GM12878 (cell line): Measurements from ENCODE around the gene SEC23A. TPM values are rescaled to one million over a fixed set of nuclear protein-coding genes. Genes with fewer than 3 reads are reported as not detected.

Experiments
- ATAC-seq: fragments of 200-7000 bp; cut with Tn5 transposase; 3 replicates; pipeline ENCODE4 v1.9.1; 2020; ENCODE audit warnings: mild to moderate bottlenecking, moderate library complexity
- BruUV-seq: library from RNA; stranded (reverse); fragments of 400-500 nt; replicated peaks from 2 replicates; lab custom pipeline; 2021; lab: Mats Ljungman, UMichigan
- CTCF ChIA-PET: fragments of 300-600 bp; sonication (Branson Sonifier 250); formaldehyde crosslinking; extraction: SDS; loops from one replicate; lab custom pipeline; 2021; ENCODE audit warnings: inconsistent platforms; lab: Yijun Ruan, JAX
- POLR2A ChIA-PET: fragments of 350-600 bp; formaldehyde crosslinking; extraction: SDS; loops from one replicate; lab custom pipeline; 2021; ENCODE audit warnings: inconsistent platforms; lab: Charles Lee
- RAD21 ChIA-PET: fragments of 300-600 bp; sonication (Branson Sonifier 250); formaldehyde crosslinking; loops from one replicate; lab custom pipeline; 2023; ENCODE audit warnings: antibody characterized with exemption; ENCODE audit not compliant: unreplicated experiment; lab: Charles Lee
- SMC1A ChIA-PET: fragments of 300-600 bp; sonication (Branson Sonifier 250); formaldehyde crosslinking; loops from one replicate; lab custom pipeline; 2023; ENCODE audit not compliant: unreplicated experiment, uncharacterized antibody; lab: Charles Lee
- DNase-seq: peaks from one replicate; pipeline ENCODE4 v3.0.0-alpha.2; 2011; ENCODE audit warnings: low read depth, low spot score
- FAIRE-seq: peaks from 3 replicates; lab custom pipeline; 2011; peaks lifted over from hg19 to GRCh38; lab: Jason Lieb, UNC
- H2AFZ ChIP-seq: 2 replicates; pipeline ENCODE4 v1.6.0; 2011; ENCODE audit warnings: low read depth, low read length, control low read depth; ENCODE audit not compliant: control insufficient read depth
- H3K27ac ChIP-seq: 2 replicates; pipeline ENCODE4 v1.5.1; 2011; ENCODE audit warnings: control low read depth; ENCODE audit not compliant: control insufficient read depth, insufficient read depth
- H3K27me3 ChIP-seq, 2 experiments: replicated peaks in 1 of 2; 2 replicates each; pipeline versions ENCODE4 v1.6.0 to v1.6.1; 2011; ENCODE audit warnings: low read length in 1 of 2; ENCODE audit not compliant: control insufficient read depth in 2 of 2, insufficient read depth in 2 of 2
- H3K36me3 ChIP-seq, 2 experiments: 2 replicates each; pipeline ENCODE4 v1.5.1; 2011; ENCODE audit warnings: low read length in 1 of 2; ENCODE audit not compliant: control insufficient read depth in 2 of 2, insufficient read depth in 2 of 2
- H3K4me1 ChIP-seq: 2 replicates; pipeline ENCODE4 v1.6.1; 2011; ENCODE audit warnings: mild to moderate bottlenecking, low read length, moderate library complexity, mixed read lengths; ENCODE audit not compliant: control insufficient read depth, insufficient read depth
- H3K4me2 ChIP-seq: 2 replicates; pipeline ENCODE4 v1.6.0; 2011; ENCODE audit warnings: control low read depth; ENCODE audit not compliant: control insufficient read depth, insufficient read depth
- H3K4me3 ChIP-seq: fragments of 200-600 bp; sonication (generic); 2 replicates; pipeline ENCODE4 v1.5.1; 2016
- H3K79me2 ChIP-seq: 2 replicates; pipeline ENCODE4 v1.6.0; 2011; ENCODE audit warnings: low read length; ENCODE audit not compliant: control insufficient read depth, insufficient read depth
- H3K9ac ChIP-seq: 2 replicates; pipeline ENCODE4 v1.8.0; 2011; ENCODE audit warnings: low read length, control low read depth, mixed read lengths; ENCODE audit not compliant: control insufficient read depth, insufficient read depth
- H3K9me3 ChIP-seq: replicated peaks from 3 replicates; pipeline ENCODE4 v1.5.1; 2011; ENCODE audit warnings: mild to moderate bottlenecking, low read length; ENCODE audit not compliant: control insufficient read depth, insufficient read depth
- H4K20me1 ChIP-seq: 2 replicates; pipeline ENCODE4 v1.6.0; 2011; ENCODE audit not compliant: control insufficient read depth, insufficient read depth
- CBX3 ChIP-seq: fragments of 200-600 bp; sonication (generic); IDR thresholded peaks from 2 replicates; pipeline ENCODE4 v1.6.1; 2016; ENCODE audit warnings: low read depth, borderline replicate concordance
- CBX5 ChIP-seq: sonication (generic); IDR thresholded peaks from 2 replicates; pipeline ENCODE4 v1.6.1; 2016; ENCODE audit warnings: low read depth, moderate library complexity, mild to moderate bottlenecking, inconsistent platforms
- EED ChIP-seq: sonication (generic); IDR thresholded peaks from 2 replicates; pipeline ENCODE4 v1.6.1; 2016; ENCODE audit warnings: antibody characterized with exemption, low read depth
- ELK1 ChIP-seq: IDR thresholded peaks from 2 replicates; pipeline ENCODE4 v1.6.1; 2012; ENCODE audit warnings: low read depth, low read length, improper control_type of control experiment
- ESRRA ChIP-seq: IDR thresholded peaks from 2 replicates; pipeline ENCODE4 v1.6.1; 2012; ENCODE audit warnings: mild to moderate bottlenecking, low read length, improper control_type of control experiment
- EZH2 ChIP-seq: IDR thresholded peaks from 2 replicates; pipeline ENCODE4 v1.6.1; 2012; ENCODE audit warnings: low read depth, mild to moderate bottlenecking, control low read depth, inconsistent platforms, low read length, borderline replicate concordance; ENCODE audit not compliant: control insufficient read depth
- FOXM1 ChIP-seq: IDR thresholded peaks from 2 replicates; pipeline ENCODE4 v1.6.1; 2012; ENCODE audit warnings: low read depth, mild to moderate bottlenecking, inconsistent platforms, low read length, moderate library complexity
- HDAC2 ChIP-seq: fragments of 200-600 bp; sonication (generic); IDR thresholded peaks from 2 replicates; pipeline ENCODE4 v1.6.1; 2017
- NBN ChIP-seq: fragments of 450-650 bp; IDR thresholded peaks from 2 replicates; pipeline ENCODE4 v1.6.1; 2016
- RFX5 ChIP-seq: IDR thresholded peaks from 2 replicates; pipeline ENCODE4 v1.6.1; 2011; ENCODE audit warnings: low read depth, low read length, improper control_type of control experiment
- SUPT20H ChIP-seq: IDR thresholded peaks from 2 replicates; pipeline ENCODE4 v1.6.1; 2011; ENCODE audit warnings: low read depth, mild to moderate bottlenecking, low read length, moderate library complexity, borderline replicate concordance; ENCODE audit not compliant: control insufficient read depth
- TAF1 ChIP-seq: IDR thresholded peaks from 2 replicates; pipeline ENCODE4 v1.6.1; 2011; ENCODE audit warnings: mild to moderate bottlenecking, low read depth, low read length, borderline replicate concordance
- WRNIP1 ChIP-seq: IDR thresholded peaks from 2 replicates; pipeline ENCODE4 v1.6.1; 2011; ENCODE audit warnings: low read depth, low read length, improper control_type of control experiment, borderline replicate concordance
- ZNF207 ChIP-seq: fragments of 450-650 bp; IDR thresholded peaks from 2 replicates; pipeline ENCODE4 v1.6.1; 2014; ENCODE audit warnings: antibody characterized with exemption, mild to moderate bottlenecking, borderline replicate concordance
- WGBS: methylation state at CpG from one replicate; pipeline ENCODE4 v1.1.6; 2016; ENCODE audit warnings: low lambda C conversion rate; ENCODE audit not compliant: insufficient replicate concordance, insufficient coverage; ENCODE audit errors: missing lambda C conversion rate; 5-methylcytosine and 5-hydroxymethylcytosine counted together
- in situ Hi-C: fragments of 300-500 bp; cut with MboI; formaldehyde crosslinking; loops from 9 replicates; pipeline ENCODE4 v1.14.3; 2018; ENCODE audit warnings: mixed read lengths
- intact Hi-C: fragments of 100-400 bp; cut with micrococcal nuclease; formaldehyde crosslinking; loops from one replicate; pipeline ENCODE4 v1.14.2; 2022; ENCODE audit not compliant: unreplicated experiment
- polyA plus RNA-seq, 11 experiments: library from polyadenylated mRNA; depleted of rRNA in 4 of 11; unstranded in 6 of 11; stranded (reverse) in 5 of 11; fragments of >200 nt; fragmentation: Nextera tagmentation in 4 of 11; fragmentation: Illumina TruSeq in 1 of 11; extraction: Ambion mirVana in 4 of 11; extraction: Trizol in 1 of 11; gene quantifications; 1 replicate in 1 of 11; 2 replicates in 10 of 11; pipeline versions ENCODE4 v1.2.1 to v1.2.3, GENCODE V29; 2011 to 2016; ENCODE audit warnings: inconsistent platforms in 2 of 11, missing spikeins in 2 of 11, low read depth in 1 of 11
- small RNA-seq: library from RNA; depleted of rRNA; stranded (forward); fragments of <200 nt; gene quantifications from one replicate; pipeline ENCODE3, GENCODE V24; 2014
- total RNA-seq, 4 experiments: library from RNA; depleted of rRNA in 3 of 4; stranded (reverse); fragments of >200 nt in 3 of 4; fragmentation: Illumina TruSeq in 1 of 4; extraction: Trizol in 1 of 4; gene quantifications; 2 replicates each; pipeline versions ENCODE4 v1.2.1 to v1.2.3, GENCODE V29; 2013 to 2021

Gene SEC23A
- total and polyA plus RNA-seq, 10 of the 15 experiments (the other 5 are each of a cell fraction or from before 2014, with no cell fraction given) = 13.6 to 63.8 (median 37.3) TPM

- intact Hi-C loops = no loop called here
- FAIRE-seq = no peak
- no peak overlapping the region for H3K4me2 ChIP-seq
- no peaks in the 10 kb centered on the region for H3K79me2 ChIP-seq
- H2AFZ ChIP-seq = no peak overlapping the region
- 14% methylated on average over 3 of the region's 3 CpGs for WGBS
- no TSS peak for BruUV-seq
- H3K27me3 ChIP-seq = no peaks in the 10 kb centered on the region
- H3K4me3 ChIP-seq = no peak overlapping the region
- H3K9ac ChIP-seq = no peak overlapping the region
- no peak for DNase-seq
- no peak for ATAC-seq
- H3K4me1 ChIP-seq = no peaks in the 10 kb centered on the region
- RAD21 ChIA-PET = interaction anchor here (0.7 kb wide), 1 partner anchor 56 kb away, joined by 3 read pairs; no protein-coding TSS in a partner anchor
- no peaks in the 10 kb centered on the region for H4K20me1 ChIP-seq
- H3K27ac ChIP-seq = no peak overlapping the region
- H3K9me3 ChIP-seq = no peaks in the 10 kb centered on the region
- CTCF ChIA-PET = interaction anchor here (0.8 kb wide), 1 partner anchor 18 kb away, joined by 4 read pairs; no protein-coding TSS in a partner anchor
- no peaks in the 10 kb centered on the region for H3K36me3 ChIP-seq
- SMC1A ChIA-PET = no interaction called here
- TF ChIP-seq ZNF207 (no peak), HDAC2 (no peak), RFX5 (no peak), EED (no peak), EZH2 (no peak), CBX3 (no peak), FOXM1 (no peak), NBN (no peak), ELK1 (no peak), ESRRA (no peak), TAF1 (no peak), CBX5 (no peak), WRNIP1 (no peak), SUPT20H (no peak)
- in situ Hi-C loops = no loop called here
- POLR2A ChIA-PET = no interaction called here
Observed at GRCh38 chr14:38982278-38982677, 120.8 kb downstream of the SEC23A start.

Small RNAs within 50 kb of the gene (small RNA-seq; reads per million reads assigned to genes)
- gene AL109628.1 = not detected
- gene RF00019 = not detected

Other genes starting within 250 kb of the SEC23A start
- 38.0 and 44.4 TPM in 2 replicates for gene GEMIN2, start 11.1 kb upstream of the SEC23A start, total RNA-seq (2014; rRNA removed)
- gene GEMIN2, start 11.1 kb upstream of the SEC23A start, total RNA-seq (2014; rRNA removed; fragmentation: Illumina TruSeq; extraction: Trizol) = 37.4 and 38.8 TPM in 2 replicates
- gene GEMIN2, start 11.1 kb upstream of the SEC23A start, total RNA-seq (2021) = 25.9 and 28.4 TPM in 2 replicates
- gene GEMIN2, start 11.1 kb upstream of the SEC23A start, polyA plus RNA-seq (2011; rRNA removed) = 45.0 and 67.0 TPM in 2 replicates
- 37.3 and 38.0 TPM in 2 replicates for gene GEMIN2, start 11.1 kb upstream of the SEC23A start, polyA plus RNA-seq (2014; fragmentation: Illumina TruSeq; extraction: Trizol)
- 10 to 100 TPM; 51.5 to 69.3 TPM for gene GEMIN2, start 11.1 kb upstream of the SEC23A start, polyA plus RNA-seq (2014; fragmentation: Nextera tagmentation; extraction: Ambion mirVana)
- gene GEMIN2, start 11.1 kb upstream of the SEC23A start, polyA plus RNA-seq (2014; rRNA removed) = 32.0 and 48.3 TPM in 2 replicates
- 10 to 100 TPM; 47.3 to 52.6 TPM for gene GEMIN2, start 11.1 kb upstream of the SEC23A start, polyA plus RNA-seq (2016; fragmentation: Nextera tagmentation; extraction: Ambion mirVana)
- gene TRAPPC6B, start 67.1 kb upstream of the SEC23A start, total RNA-seq (2014; rRNA removed) = 11.7 and 16.7 TPM in 2 replicates
- 15.0 and 15.3 TPM in 2 replicates for gene TRAPPC6B, start 67.1 kb upstream of the SEC23A start, total RNA-seq (2014; rRNA removed; fragmentation: Illumina TruSeq; extraction: Trizol)
- gene TRAPPC6B, start 67.1 kb upstream of the SEC23A start, total RNA-seq (2021) = 17.5 and 18.7 TPM in 2 replicates
- 23.0 and 37.2 TPM in 2 replicates for gene TRAPPC6B, start 67.1 kb upstream of the SEC23A start, polyA plus RNA-seq (2011; rRNA removed)
- 19.9 and 22.0 TPM in 2 replicates for gene TRAPPC6B, start 67.1 kb upstream of the SEC23A start, polyA plus RNA-seq (2014; fragmentation: Illumina TruSeq; extraction: Trizol)
- 1 to 10 TPM; 3.6 to 4.2 TPM for gene TRAPPC6B, start 67.1 kb upstream of the SEC23A start, polyA plus RNA-seq (2014; fragmentation: Nextera tagmentation; extraction: Ambion mirVana)
- gene TRAPPC6B, start 67.1 kb upstream of the SEC23A start, polyA plus RNA-seq (2014; rRNA removed) = 15.8 and 22.2 TPM in 2 replicates
- gene TRAPPC6B, start 67.1 kb upstream of the SEC23A start, polyA plus RNA-seq (2016; fragmentation: Nextera tagmentation; extraction: Ambion mirVana) = 10 to 100 TPM; 21.0 to 22.9 TPM
- 49.5 and 56.7 TPM in 2 replicates for gene PNN, start 72.0 kb upstream of the SEC23A start, total RNA-seq (2014; rRNA removed)
- 89.7 and 90.4 TPM in 2 replicates for gene PNN, start 72.0 kb upstream of the SEC23A start, total RNA-seq (2014; rRNA removed; fragmentation: Illumina TruSeq; extraction: Trizol)
- 84.9 and 91.7 TPM in 2 replicates for gene PNN, start 72.0 kb upstream of the SEC23A start, total RNA-seq (2021)
- gene PNN, start 72.0 kb upstream of the SEC23A start, polyA plus RNA-seq (2011; rRNA removed) = 46.6 and 67.2 TPM in 2 replicates
- 166 and 215 TPM in 2 replicates for gene PNN, start 72.0 kb upstream of the SEC23A start, polyA plus RNA-seq (2014; fragmentation: Illumina TruSeq; extraction: Trizol)
- 10 to 100 TPM; 44.2 to 55.4 TPM for gene PNN, start 72.0 kb upstream of the SEC23A start, polyA plus RNA-seq (2014; fragmentation: Nextera tagmentation; extraction: Ambion mirVana)
- 113 and 127 TPM in 2 replicates for gene PNN, start 72.0 kb upstream of the SEC23A start, polyA plus RNA-seq (2014; rRNA removed)
- 100 to 1,000 TPM; 107 to 114 TPM for gene PNN, start 72.0 kb upstream of the SEC23A start, polyA plus RNA-seq (2016; fragmentation: Nextera tagmentation; extraction: Ambion mirVana)
- 12.3 and 12.6 TPM in 2 replicates for gene MIA2, start 130.7 kb upstream of the SEC23A start, total RNA-seq (2014; rRNA removed)
- 18.4 and 19.8 TPM in 2 replicates for gene MIA2, start 130.7 kb upstream of the SEC23A start, total RNA-seq (2014; rRNA removed; fragmentation: Illumina TruSeq; extraction: Trizol)
- 12.6 and 15.7 TPM in 2 replicates for gene MIA2, start 130.7 kb upstream of the SEC23A start, total RNA-seq (2021)
- gene MIA2, start 130.7 kb upstream of the SEC23A start, polyA plus RNA-seq (2011; rRNA removed) = 36.8 and 46.5 TPM in 2 replicates
- gene MIA2, start 130.7 kb upstream of the SEC23A start, polyA plus RNA-seq (2014; fragmentation: Illumina TruSeq; extraction: Trizol) = 24.3 and 29.6 TPM in 2 replicates
- 10 to 100 TPM in 1 of 2 experiments, 1 to 10 TPM in 1; 6.3 to 10.2 TPM for gene MIA2, start 130.7 kb upstream of the SEC23A start, polyA plus RNA-seq (2014; fragmentation: Nextera tagmentation; extraction: Ambion mirVana)
- gene MIA2, start 130.7 kb upstream of the SEC23A start, polyA plus RNA-seq (2014; rRNA removed) = 10.0 and 10.5 TPM in 2 replicates
- 10 to 100 TPM; 19.8 to 20.2 TPM for gene MIA2, start 130.7 kb upstream of the SEC23A start, polyA plus RNA-seq (2016; fragmentation: Nextera tagmentation; extraction: Ambion mirVana)